LNCAP (cell line): ENCODE results near the gene RIOK3.

Source experiments
- TF ChIP-seq, protein P1 (sequence below): fragments of 450-650 bp; IDR thresholded peaks from 2 replicates; pipeline ENCODE4 v1.5.1; 2017; ENCODE audit warnings: mild to moderate bottlenecking

The RIOK3 gene

GRCh38 chr18:23470620-23471387 is 17.7 kb downstream of the RIOK3 start:
- TF ChIP-seq, protein P1, sequence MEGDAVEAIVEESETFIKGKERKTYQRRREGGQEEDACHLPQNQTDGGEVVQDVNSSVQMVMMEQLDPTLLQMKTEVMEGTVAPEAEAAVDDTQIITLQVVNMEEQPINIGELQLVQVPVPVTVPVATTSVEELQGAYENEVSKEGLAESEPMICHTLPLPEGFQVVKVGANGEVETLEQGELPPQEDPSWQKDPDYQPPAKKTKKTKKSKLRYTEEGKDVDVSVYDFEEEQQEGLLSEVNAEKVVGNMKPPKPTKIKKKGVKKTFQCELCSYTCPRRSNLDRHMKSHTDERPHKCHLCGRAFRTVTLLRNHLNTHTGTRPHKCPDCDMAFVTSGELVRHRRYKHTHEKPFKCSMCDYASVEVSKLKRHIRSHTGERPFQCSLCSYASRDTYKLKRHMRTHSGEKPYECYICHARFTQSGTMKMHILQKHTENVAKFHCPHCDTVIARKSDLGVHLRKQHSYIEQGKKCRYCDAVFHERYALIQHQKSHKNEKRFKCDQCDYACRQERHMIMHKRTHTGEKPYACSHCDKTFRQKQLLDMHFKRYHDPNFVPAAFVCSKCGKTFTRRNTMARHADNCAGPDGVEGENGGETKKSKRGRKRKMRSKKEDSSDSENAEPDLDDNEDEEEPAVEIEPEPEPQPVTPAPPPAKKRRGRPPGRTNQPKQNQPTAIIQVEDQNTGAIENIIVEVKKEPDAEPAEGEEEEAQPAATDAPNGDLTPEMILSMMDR: no peak

- TF ChIP-seq, protein P1: no peak
Measured at GRCh38 chr18:23471486-23471885, 18.4 kb downstream of the RIOK3 start.

DNA sequence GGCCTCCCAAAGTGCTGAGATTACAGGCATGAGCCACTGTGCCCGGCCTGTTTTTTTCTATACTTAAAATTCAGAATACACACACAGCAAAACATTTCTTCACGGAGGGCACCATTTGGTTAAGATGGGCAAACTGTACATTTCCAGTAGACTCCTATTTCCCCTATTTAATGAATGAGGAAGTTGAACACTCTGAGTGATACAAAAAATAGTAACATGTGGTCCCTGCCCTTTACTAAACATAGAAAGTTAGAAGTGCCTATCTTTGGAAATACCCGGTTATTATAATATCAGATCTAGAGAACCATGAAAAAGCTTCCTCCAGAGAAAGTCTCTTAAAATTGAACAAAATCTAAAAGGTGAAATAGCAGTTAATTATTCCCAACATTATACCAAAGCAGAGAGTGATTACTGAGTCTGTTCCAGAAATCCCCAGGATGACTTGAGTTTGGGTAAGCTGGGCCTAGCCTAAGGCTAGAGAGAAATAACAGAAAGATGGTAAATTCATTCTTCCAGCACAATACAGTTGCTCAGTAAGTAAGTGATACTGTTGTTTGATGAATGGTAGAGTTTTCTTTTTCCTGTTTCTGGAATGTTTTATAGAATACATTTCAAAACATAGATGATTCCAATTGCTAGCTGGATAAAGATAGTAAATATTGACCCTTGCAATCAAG is 26.9 kb downstream of the RIOK3 start:
- TF ChIP-seq, protein P1: no peak

DNA sequence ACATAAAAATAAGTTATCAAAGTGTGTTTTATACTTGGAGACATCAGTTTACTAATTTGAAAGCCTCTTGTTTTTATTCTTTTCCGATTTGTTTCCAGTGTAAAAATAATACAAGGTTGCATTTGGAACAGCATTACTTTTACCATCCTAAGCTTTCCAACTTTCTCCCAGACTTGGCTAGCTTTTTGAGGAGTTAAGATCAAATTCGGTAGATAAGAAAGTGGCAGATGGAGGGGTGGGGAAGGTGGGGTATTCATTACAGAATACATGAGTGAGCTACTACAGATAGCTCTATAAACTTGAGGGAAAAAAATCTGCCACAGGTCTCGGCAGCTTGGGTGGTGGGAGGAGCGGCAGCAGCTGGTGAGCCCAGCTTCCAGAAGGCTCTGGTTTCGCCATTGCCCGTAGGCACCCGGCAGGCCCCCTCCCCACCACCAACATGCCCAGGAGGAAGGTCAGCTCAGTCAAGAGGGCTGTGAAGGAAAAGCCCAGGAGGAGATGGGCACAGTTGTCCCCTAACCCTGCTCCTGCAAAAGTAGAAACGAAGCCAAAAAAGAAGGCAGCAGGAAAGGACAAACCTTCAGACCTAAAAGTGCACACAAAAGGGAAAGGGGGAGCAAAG is 31.6 kb downstream of the RIOK3 start:
- TF ChIP-seq, protein P1: no peak

- TF ChIP-seq, protein P1: no peak
Measured at GRCh38 chr18:23485386-23485785, 32.3 kb downstream of the RIOK3 start.

DNA sequence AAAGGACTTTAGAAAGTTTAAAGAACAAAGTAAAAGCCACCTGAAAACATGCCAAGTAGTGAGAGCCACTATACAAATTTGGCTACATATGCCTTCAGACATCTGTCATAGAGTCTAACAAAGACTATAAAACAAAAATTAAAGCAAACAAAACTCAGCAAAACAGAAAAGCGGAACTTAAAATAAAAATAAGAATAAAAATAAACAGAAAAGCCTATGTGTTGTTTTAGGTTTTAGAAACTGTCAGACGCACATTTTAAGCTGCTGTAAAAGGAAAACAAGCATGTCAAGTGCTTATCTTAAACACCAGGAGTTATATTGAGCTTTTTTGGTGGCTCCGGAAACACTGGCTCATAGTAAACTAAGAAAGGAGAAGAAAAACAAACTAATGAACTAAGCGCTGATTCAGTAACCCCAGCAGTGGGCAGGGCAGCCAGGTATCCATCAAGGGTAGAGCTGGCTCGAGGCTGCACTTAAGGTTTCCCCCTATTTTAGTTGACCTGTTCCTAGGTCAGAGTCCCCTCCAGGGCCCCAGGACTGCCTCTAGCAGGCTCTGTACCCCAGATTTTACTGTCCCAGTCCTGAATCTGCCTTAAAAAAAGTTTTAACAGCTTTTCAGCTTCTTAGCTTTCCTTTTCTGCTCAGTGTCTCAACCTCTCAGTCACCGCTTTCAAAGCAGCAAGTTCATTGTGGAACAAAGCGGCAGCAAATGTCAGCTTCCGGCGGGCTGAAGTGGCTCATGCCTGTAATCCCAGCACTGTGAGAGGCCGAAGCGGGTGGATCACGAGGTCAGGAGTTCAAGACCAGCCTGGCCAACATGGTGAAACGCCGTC is 34.9 kb downstream of the RIOK3 start:
- TF ChIP-seq, protein P1: no peak

DNA sequence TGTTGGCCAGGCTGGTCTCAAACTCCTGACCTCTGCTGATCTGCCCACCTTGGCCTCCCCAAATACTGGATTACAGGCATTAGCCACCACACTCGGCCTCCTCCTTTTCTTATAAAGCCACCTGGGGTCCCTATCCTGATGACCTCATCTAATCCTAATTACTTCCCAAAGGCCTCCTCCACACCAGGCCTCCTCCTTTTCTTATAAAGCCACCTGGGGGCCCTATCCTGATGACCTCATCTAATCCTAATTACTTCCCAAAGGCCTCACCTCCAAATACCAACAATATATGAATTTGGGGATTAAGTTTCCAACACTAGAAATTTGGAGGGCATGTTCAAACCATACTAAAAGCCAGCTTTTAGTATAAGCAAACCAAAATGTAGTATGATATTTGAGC is 40.6 kb downstream of the RIOK3 start:
- TF ChIP-seq, protein P1: no peak
